Neural cell (in vitro differentiated cells): ENCODE data around the gene ANKRD39. TPM values are rescaled to one million over a fixed set of nuclear protein-coding genes. Genes with fewer than 3 reads are reported as not detected.

Source experiments
- H2AFZ ChIP-seq: fragments of 200-600, 300-800 bp; sonication (generic), shearing (Covaris generic); 2 replicates; pipeline ENCODE4 v1.6.0; 2014; ENCODE audit warnings: low read depth, mild to moderate bottlenecking, antibody characterized with exemption, low read length, moderate library complexity
- H3F3A ChIP-seq: fragments of 200-600 bp; shearing (Covaris generic); 2 replicates; pipeline ENCODE4 v1.6.1; 2016; ENCODE audit warnings: mild to moderate bottlenecking, moderate library complexity, mixed read lengths, antibody characterized with exemption, low read length; ENCODE audit not compliant: insufficient read depth, poor library complexity, severe bottlenecking
- H3K27ac ChIP-seq: fragments of 200-600, 300-800 bp; sonication (generic), shearing (Covaris generic); 2 replicates; pipeline ENCODE4 v1.5.1; 2014; ENCODE audit warnings: mild to moderate bottlenecking, low read length, moderate library complexity
- H3K27me3 ChIP-seq: fragments of 300-800, 200-600 bp; sonication (generic), shearing (Covaris generic); 2 replicates; pipeline ENCODE4 v1.6.0; 2014; ENCODE audit warnings: mild to moderate bottlenecking, low read depth, low read length, moderate library complexity; ENCODE audit not compliant: insufficient read depth
- H3K36me3 ChIP-seq: fragments of 300-800, 200-600 bp; sonication (generic), shearing (Covaris generic); 2 replicates; pipeline ENCODE4 v1.5.1; 2014; ENCODE audit warnings: mild to moderate bottlenecking, antibody characterized with exemption, low read length, moderate library complexity; ENCODE audit not compliant: insufficient read depth
- H3K4me2 ChIP-seq: fragments of 300-800, 200-600 bp; sonication (generic), shearing (Covaris generic); 2 replicates; pipeline ENCODE4 v1.6.0; 2014; ENCODE audit warnings: mild to moderate bottlenecking, low read length
- H3K4me3 ChIP-seq: fragments of 300-800, 200-600 bp; sonication (generic), shearing (Covaris generic); 2 replicates; pipeline ENCODE4 v1.5.1; 2014; ENCODE audit warnings: mild to moderate bottlenecking, low read length, moderate library complexity
- H3K79me2 ChIP-seq: fragments of 200-600 bp; shearing (Covaris generic); replicated peaks from 2 replicates; pipeline ENCODE4 v1.6.0; 2014; ENCODE audit warnings: mild to moderate bottlenecking, low read length, moderate library complexity; ENCODE audit not compliant: insufficient read depth
- H3K9ac ChIP-seq: fragments of 300-800, 200-600 bp; sonication (generic), shearing (Covaris generic); 2 replicates; pipeline ENCODE4 v1.6.1; 2016; ENCODE audit warnings: mild to moderate bottlenecking, low read length, mixed read lengths
- H3K9me2 ChIP-seq: fragments of 200-600 bp; shearing (Covaris generic); 2 replicates; pipeline ENCODE4 v1.6.1; 2016; ENCODE audit warnings: mild to moderate bottlenecking, low read length, mixed read lengths; ENCODE audit not compliant: insufficient read depth
- H3K9me3 ChIP-seq: fragments of 200-600, 300-800 bp; sonication (generic), shearing (Covaris generic); 2 replicates; pipeline ENCODE4 v1.6.1; 2016; ENCODE audit warnings: mild to moderate bottlenecking, mixed run types, low read length, moderate library complexity, mixed read lengths
- H4K20me1 ChIP-seq: fragments of 200-600 bp; shearing (Covaris generic); 2 replicates; pipeline ENCODE4 v1.6.1; 2016; ENCODE audit warnings: mild to moderate bottlenecking, mixed run types; ENCODE audit not compliant: insufficient read depth
- CTCF ChIP-seq: fragments of 450-650 bp; IDR thresholded peaks from 2 replicates; pipeline ENCODE4 v1.5.1; 2014; ENCODE audit warnings: antibody characterized with exemption, mild to moderate bottlenecking, moderate library complexity; ENCODE audit not compliant: poor library complexity, severe bottlenecking
- EZH2 ChIP-seq: fragments of 200-600, 300-800 bp; shearing (Covaris generic), sonication (generic); IDR thresholded peaks from 2 replicates; pipeline ENCODE4 v1.6.1; 2014; ENCODE audit warnings: antibody characterized with exemption, low read length, borderline replicate concordance, mild to moderate bottlenecking; ENCODE audit not compliant: insufficient read depth, poor library complexity, severe bottlenecking
- MXI1 ChIP-seq: fragments of 450-650 bp; conservative IDR thresholded peaks from 2 replicates; pipeline ENCODE4 v1.6.1; 2014; ENCODE audit warnings: antibody characterized with exemption, mild to moderate bottlenecking; ENCODE audit not compliant: poor library complexity, severe bottlenecking
- REST ChIP-seq: IDR thresholded peaks from 2 replicates; pipeline ENCODE4 v1.6.1; 2012; ENCODE audit warnings: borderline replicate concordance
- polyA plus RNA-seq: library from polyadenylated mRNA; depleted of rRNA; stranded (reverse); fragments of >200 nt; gene quantifications from 2 replicates; pipeline ENCODE4 v1.2.3, GENCODE V29; 2014

The ANKRD39 gene
- polyA plus RNA-seq, 1 donor from 2014 or later, result 30.7 TPM

- no peak for TF ChIP-seq CTCF
- Histone ChIP-seq H3K9me2 (no peaks in the 10 kb centered on the region), H2AFZ (no peak overlapping the region), H3K27ac (no peak overlapping the region), H3K27me3 (no peaks in the 10 kb centered on the region), H3K36me3 (no peaks in the 10 kb centered on the region), H4K20me1 (no peaks in the 10 kb centered on the region), H3K4me2 (peak overlapping the region; percentile 99), H3K79me2 (peaks cover 32% of the 10 kb centered on the region), H3K4me3 (peak overlapping the region; percentile 75), H3F3A (no peaks in the 10 kb centered on the region), H3K9ac (peak overlapping the region; percentile 72), H3K9me3 (no peaks in the 10 kb centered on the region)
Observed at GRCh38 chr2:96817882-96818281, 39.9 kb downstream of the ANKRD39 start.

DNA sequence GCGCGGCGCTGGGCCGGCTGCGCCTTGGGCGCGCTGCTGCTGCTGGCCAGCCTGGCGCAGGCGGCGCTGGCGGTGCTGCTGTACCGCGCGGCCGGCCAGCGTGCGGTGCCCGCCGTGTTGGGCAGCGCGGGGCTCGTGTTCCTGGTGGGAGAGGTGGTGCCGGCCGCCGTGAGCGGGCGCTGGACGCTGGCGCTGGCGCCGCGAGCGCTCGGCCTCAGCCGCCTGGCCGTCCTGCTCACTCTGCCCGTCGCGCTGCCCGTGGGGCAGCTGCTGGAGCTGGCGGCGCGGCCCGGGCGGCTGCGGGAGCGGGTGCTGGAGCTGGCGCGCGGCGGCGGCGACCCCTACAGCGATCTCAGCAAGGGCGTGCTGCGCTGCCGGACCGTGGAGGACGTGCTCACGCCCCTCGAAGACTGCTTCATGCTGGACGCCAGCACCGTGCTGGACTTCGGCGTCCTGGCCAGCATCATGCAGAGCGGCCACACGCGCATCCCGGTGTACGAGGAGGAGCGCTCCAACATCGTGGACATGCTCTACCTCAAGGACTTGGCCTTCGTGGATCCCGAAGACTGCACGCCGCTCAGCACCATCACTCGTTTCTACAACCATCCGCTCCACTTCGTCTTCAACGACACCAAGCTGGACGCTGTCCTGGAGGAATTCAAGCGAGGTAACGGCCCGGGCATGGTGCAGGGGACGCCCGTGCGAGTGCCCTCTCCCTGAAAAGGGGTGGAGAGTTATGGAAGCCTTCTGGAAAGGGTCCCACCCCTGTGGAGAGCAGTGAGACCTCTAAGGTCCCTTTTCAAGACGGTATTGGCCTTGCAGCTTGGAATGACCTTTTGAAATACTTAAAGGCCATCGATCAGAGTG, 40.7 kb downstream of the ANKRD39 start:
- Histone ChIP-seq H3K27ac (no peak overlapping the region), H2AFZ (no peak overlapping the region), H4K20me1 (no peaks in the 10 kb centered on the region)

More for the DNA sequence above, 40.7 kb downstream of the ANKRD39 start:
- no peaks in the 10 kb centered on the region for H3K36me3 ChIP-seq
- peak overlapping the region; percentile 99 for H3K4me2 ChIP-seq
- no peaks in the 10 kb centered on the region for H3K9me3 ChIP-seq
- H3F3A ChIP-seq, result no peaks in the 10 kb centered on the region
- TF ChIP-seq REST (no peak), CTCF (no peak), MXI1 (no peak), EZH2 (no peak)
- peaks cover 32% of the 10 kb centered on the region for H3K79me2 ChIP-seq
- H3K4me3 ChIP-seq, result peak overlapping the region; percentile 75
- peak overlapping the region; percentile 72 for H3K9ac ChIP-seq
- no peaks in the 10 kb centered on the region for H3K27me3 ChIP-seq
- H3K9me2 ChIP-seq, result no peaks in the 10 kb centered on the region
